GM21737 (cell line): ENCODE data around the gene HCAR1.
"Not testable (repeated sequence)": the region's sequence is repeated elsewhere in the genome, so short reads cannot be mapped to it uniquely, and the experiment has no call there.

Experiments
- ATAC-seq: cut with Tn5 transposase; IDR thresholded peaks from one replicate; pipeline ENCODE4 v1.9.1; 2021; ENCODE audit warnings: mild to moderate bottlenecking, moderate library complexity; ENCODE audit not compliant: unreplicated experiment

Gene HCAR1

DNA sequence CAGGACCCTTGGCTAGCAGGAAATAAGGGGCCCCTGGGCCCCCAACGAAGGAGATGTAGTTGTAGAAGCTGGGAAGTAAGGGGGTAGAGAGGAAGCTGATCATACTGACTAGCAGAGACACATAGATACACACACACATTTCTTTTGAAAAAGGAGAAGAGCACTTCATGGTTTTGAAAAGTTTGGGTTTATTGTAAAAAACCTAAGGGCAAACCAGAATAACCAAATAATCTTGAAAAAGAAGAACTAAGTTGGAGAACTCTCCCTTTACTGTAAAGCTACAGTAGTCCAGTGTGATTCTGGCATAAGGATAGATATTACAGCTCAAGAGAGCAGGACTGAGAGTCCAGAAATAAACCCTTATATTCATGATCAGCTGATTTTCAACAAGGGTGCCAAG is 8.3 kb downstream of the HCAR1 start:
- ATAC-seq, result no peak

DNA sequence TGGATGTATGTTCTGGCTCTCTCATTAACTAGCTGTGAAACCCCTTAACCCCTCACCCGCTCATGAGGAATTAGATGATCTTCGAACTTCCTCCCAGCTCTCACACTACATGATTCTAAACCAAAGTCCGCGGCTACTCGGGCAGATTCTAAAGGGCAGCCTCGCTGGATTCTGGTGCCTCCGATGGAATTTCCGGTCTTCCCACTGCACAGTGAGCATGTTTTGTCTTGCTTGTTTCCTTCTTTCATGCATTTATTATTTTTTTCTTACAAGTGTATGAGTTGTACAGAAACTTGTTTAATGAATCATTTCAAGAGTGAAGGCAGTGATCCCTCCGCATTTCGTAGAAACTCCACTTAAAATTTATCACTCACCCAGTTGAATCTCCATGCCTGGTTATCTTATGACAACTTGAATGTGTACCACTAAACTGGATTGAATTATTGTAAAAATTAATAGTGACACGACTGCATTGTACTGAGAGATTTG is 9.5 kb downstream of the HCAR1 start:
- no peak for ATAC-seq

- not testable (repeated sequence) for ATAC-seq
Measured at GRCh38 chr12:122716658-122717057, 14.0 kb downstream of the HCAR1 start, which contains the start of gene HCAR3. Gene HCAR3, minus strand, starts transcription at chr12:122716811. Its CDS starts 74 bp downstream, at chr12:122716737.

DNA sequence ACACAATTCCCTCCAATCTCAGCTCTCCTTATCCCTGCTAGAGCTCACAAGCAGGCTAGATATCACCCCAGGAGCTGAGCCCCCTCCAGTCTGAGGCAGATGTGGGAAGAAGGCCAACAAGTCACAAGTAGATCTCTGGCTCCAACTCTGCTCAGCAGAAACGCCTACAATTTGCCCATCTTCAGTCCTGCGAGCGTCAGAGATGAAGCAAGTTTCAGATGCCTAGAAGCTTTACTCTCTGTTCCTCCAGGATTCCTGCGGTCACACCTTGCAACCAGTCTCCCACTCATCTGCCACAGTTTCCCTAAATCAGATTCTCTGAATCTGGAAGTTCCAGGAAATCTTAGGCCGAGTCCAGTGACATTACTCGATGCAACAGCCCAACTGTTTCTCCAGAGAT is 15.4 kb downstream of the HCAR1 start:
- not testable (repeated sequence) for ATAC-seq

- ATAC-seq, result not testable (repeated sequence)
Measured at GRCh38 chr12:122713491-122714188, 17.0 kb downstream of the HCAR1 start.

GRCh38 chr12:122711266-122711665 is 19.4 kb downstream of the HCAR1 start:
- ATAC-seq, result not testable (repeated sequence)

GRCh38 chr12:122710341-122710740 is 20.3 kb downstream of the HCAR1 start:
- not testable (repeated sequence) for ATAC-seq

DNA sequence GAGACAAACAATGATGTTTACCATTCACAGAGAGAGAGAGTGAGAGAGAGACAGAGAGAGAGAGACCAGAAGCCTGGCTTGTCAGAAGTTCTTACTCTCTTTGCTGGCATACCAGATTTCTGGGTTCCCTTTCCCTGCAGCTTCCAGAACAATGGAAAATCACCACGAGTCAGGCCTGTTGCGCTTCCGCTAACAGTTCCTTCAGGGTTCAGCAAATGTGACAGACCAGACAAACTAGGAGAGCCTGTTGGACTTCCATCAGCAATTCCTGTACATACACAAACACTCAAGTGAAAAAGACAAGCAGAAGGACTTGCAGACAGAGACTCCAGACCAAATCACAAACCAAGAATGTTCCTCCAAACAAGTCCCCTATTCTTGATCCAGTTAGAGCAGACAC is 21.4 kb downstream of the HCAR1 start:
- not testable (repeated sequence) for ATAC-seq

DNA sequence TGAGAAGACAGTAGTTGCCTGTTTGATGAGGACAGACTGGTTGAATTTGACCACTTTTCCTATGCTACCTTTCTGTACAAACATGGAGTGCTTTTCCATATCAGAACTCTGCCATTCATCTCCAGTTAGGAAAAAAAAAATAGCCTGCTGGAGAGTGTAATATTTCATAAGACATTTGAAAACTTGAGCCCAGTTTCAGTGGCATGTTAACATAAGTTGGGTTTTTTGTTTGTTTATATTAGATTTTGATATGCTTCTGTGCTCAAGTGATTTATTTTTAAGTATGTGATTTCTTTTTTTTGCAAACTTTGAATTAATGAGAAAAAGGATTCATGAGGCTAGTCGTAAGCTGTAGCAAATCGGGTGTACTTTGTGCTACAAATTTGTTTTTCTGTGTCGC is 26.8 kb downstream of the HCAR1 start:
- ATAC-seq, result not testable (repeated sequence)

GRCh38 chr12:122702890-122703611 is 27.6 kb downstream of the HCAR1 start, which contains the start of gene HCAR2:
Gene HCAR2, minus strand, starts transcription at chr12:122703357. Its CDS starts 74 bp downstream, at chr12:122703283.
- not testable (repeated sequence) for ATAC-seq

GRCh38 chr12:122701481-122701880 is 29.2 kb downstream of the HCAR1 start:
- not testable (repeated sequence) for ATAC-seq

DNA sequence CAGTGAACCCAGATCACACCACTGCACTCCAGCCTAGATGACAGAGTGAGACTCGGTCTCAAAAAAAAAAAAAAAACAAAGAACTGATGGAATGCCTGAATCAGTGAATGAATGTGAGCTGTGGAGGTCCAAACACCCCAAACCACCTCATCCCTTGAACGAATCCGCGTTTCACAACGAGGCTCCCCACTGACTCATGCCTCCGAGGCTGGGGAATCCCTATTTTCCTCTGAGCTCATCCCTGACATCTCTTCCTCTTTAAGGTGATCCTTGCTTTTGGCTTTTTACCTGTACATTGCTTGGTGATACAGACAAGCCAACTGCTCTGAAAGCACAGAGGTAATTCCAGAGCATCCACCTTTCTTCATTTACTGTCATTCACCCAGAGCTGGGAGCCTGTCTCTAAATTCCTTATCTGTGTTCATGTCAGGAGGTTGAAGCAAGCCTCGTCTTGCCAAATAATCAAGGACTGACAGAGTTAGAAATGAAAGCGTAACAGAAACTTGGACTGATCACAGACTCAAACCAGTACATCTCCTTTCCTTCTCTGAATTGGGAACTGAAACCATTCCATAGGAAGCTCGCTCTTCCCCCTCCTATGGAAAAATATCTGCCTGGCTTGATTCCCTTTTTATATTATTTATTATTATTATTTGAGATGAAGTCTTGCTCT is 30.5 kb downstream of the HCAR1 start:
- not testable (repeated sequence) for ATAC-seq

DNA sequence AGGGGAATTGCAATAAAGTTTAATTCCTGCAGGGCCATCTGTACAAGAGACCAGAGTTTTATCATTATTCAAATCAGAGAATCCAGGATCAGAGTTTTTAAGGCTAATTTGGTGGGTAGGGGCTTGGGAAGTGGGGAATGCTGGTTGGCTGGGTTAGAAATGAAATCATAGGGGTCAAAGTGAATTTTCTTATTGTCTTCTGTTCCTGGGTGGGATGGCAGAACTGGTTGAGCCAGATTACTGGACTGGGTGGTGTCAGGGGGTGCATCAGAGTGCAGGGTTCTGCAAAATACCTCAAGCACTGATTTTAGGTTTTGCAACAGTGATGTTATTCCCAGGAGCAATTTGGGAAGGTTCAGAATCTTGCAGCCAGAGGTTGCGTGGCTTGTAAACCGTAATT is 33.7 kb downstream of the HCAR1 start:
- not testable (repeated sequence) for ATAC-seq

- ATAC-seq, result no peak
Measured at GRCh38 chr12:122691566-122691965, 39.1 kb downstream of the HCAR1 start.

GRCh38 chr12:122688291-122688690 is 42.4 kb downstream of the HCAR1 start:
- ATAC-seq, result no peak

DNA sequence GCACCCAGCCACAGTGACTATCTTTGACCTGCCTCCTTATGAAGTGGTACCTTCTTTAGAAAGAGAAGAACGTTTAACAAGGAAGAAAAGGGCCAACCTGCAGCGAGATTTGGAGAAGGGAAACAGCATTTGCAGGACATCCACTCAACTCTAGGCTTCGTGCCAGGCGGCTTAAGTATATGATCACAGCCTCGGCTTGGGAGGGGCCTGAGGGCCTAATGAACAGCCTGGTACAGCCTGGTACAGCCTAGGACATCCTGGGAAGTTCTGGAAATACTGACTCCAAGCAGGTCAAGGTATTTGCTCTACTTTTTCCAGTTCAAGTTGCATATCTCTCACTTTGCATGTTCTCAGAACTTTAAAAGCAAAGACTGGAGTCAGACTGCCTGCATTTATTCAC is 43.6 kb downstream of the HCAR1 start:
- no peak for ATAC-seq

- no peak for ATAC-seq
Measured at GRCh38 chr12:122686538-122686937, 44.1 kb downstream of the HCAR1 start.

DNA sequence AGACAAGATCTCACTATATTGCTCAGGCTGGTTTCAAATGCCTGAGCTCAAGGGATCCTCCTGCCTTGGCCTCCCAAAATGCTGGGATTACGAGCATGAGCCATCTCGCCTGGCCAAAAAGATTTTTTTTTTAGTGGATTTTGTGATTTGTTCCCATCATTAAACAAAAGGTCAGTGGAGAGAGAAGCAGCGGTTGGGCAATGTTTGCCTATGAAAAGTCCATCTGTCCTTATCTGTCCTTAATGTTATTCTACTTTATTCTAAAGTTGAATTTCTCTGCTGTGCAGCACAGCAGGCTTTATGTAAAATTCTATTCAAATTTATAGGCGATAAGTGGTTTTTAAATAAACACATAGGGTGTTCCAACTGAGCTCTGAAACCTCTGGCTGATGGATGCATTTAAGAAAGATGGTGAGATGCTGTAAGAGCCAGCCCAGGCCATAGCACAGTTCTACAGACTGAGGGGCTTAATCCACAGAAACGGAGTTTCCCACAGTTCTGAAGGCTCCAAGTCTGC is 46.3 kb downstream of the HCAR1 start:
- no peak for ATAC-seq

DNA sequence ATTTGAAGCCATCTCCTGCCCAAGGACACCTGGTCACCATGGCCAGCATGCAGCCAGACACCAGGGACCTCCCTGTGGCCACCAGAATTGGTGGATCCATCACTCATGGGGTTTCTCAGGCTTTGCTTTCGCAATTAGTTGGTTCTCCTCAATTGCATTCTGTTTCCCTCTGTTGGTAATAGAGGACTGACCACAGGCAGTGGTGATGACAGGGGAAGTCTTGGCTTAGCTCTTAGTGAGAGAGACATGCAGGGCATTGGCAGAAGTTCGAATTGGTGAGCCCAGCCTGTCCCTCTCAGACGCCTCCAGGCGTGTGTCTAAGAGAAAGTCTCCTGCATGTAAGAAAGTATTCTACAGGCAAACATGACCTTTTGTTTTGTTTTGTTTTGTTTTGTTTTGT is 48.8 kb downstream of the HCAR1 start:
- ATAC-seq, result no peak

DNA sequence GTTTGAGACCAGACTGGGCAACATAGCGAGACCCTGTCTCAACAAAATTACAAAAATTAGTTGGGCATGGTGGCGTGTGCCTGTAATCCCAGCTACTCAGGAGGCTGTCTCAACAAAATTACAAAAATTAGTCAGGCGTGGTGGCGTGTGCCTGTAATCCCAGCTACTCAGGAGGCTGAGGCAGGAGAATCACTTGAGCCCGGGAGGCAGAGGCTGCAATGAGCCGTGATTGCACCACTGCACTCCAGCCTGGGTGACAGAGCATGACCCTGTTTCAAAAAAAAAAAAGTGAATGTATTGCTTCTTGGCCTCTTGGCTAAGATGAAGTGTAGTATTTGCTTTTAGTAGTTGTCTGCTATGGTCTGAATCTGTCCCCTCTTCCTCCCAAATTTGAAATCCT is 49.7 kb downstream of the HCAR1 start:
- ATAC-seq, result not testable (repeated sequence)

- not testable (repeated sequence) for ATAC-seq
Measured at GRCh38 chr12:122676781-122677180, 53.9 kb downstream of the HCAR1 start.
